Adipose tissue (tissue), 3 donors: Measurements from ENCODE around the gene STPG1. TPM values are rescaled to one million over a fixed set of nuclear protein-coding genes. Genes with fewer than 3 reads are reported as not detected.

Experiments
- H3K27ac ChIP-seq: one replicate; pipeline ENCODE4 v1.5.1; 2013; ENCODE audit warnings: low read depth, low read length
- WGBS, 3 donors: extraction: QIAGEN DNeasy Blood & Tissue Kit; methylation state at CpG; one replicate each; pipeline ENCODE4 v1.1.7; 2013; 5-methylcytosine and 5-hydroxymethylcytosine counted together
- polyA plus RNA-seq, 3 donors: library from polyadenylated mRNA; stranded (reverse); fragments of 200-250 nt; gene quantifications; one replicate each; pipeline ENCODE4 v1.2.3, GENCODE V29; 2013
- donor health status: healthy with polysubstance abuse.
- donor health status: Bipolar disorder and iron deficiency.
- donor health status: healthy.

The STPG1 gene
- polyA plus RNA-seq, 3 donors: 3.0 to 6.9 (median 3.3) TPM

DNA sequence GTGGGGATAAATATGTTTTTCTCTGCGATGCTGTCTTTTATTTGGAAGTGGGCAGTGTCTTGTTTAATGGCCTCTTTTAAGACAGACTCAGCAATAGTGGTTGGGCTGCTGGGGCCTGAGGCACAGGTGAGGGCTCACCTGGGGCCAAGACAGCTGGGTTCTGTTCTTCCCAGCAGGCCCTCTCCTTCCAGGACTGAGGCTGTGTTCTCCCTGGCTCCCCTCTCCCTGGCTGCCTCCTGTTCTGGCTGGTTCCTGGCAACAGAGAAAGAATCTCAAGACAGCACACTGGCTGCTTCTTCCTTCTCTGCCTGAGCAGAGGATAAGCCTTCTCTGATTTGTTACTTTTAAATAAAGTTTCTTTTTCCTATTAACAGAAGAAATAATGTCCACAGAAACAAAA, 101.8 kb downstream of the STPG1 start:
- no peak overlapping the region for H3K27ac ChIP-seq
- 74 to 81% (median 79%) methylated on average over 1 of the region's 1 CpG for WGBS, 3 donors

DNA sequence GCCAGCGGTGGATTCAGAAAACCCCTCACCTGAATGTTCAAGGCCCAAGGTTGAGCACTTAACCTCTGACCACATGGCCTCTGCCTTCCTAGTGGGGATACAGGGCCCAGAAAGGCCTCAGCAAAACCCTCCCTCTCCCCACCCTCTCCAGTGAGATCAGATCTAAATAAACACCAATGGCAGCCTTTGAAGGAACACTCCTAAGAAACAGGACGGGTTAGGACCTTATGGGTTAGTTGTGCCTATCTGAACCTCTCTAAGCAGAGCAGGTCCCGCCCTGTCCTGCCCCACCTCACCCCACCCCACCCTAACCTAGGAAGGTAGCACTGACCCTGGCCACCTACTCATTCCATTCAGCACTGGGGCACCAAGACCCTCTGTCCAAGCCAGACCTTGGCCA, 102.3 kb downstream of the STPG1 start:
- no peak overlapping the region for H3K27ac ChIP-seq
- WGBS, 3 donors: 81 to 95% (median 95%) methylated on average over 3 of the region's 3 CpGs

DNA sequence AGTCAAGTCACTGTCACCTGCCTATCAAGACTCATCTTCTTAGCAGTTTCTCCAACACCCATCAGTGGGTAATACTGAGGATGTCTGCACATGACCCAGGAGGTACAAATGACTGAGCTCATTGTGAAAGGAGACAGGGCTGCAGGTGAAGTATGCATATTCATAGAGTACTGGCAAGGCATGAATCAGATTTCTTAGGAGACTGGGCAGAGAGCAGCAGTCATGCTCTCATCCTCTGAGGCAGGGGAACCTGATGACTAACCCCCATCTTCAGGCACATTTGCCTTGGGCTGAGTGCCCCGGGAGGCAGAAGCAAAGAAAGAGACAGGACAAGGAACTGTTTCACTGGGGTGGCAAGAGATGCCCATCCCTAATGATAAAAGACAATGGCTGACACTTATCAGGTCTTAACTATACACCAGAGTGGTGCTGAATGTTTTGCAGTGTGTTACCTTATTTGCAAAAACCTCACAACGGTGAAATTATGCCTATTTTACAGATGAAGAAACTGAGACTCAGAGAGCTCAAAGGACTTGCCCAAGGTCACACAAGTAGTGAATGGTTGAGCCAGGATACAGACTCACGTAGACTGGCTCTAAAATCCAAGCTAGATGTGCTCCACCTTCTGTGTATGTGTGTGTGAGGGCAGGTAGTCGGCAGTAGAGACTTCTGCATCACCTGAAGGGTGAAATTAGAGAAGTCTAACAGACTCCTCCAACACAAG, 103.7 kb downstream of the STPG1 start:
- H3K27ac ChIP-seq: no peak overlapping the region
- WGBS, 3 donors: 88 to 98% (median 89%) methylated on average over 4 of the region's 4 CpGs

DNA sequence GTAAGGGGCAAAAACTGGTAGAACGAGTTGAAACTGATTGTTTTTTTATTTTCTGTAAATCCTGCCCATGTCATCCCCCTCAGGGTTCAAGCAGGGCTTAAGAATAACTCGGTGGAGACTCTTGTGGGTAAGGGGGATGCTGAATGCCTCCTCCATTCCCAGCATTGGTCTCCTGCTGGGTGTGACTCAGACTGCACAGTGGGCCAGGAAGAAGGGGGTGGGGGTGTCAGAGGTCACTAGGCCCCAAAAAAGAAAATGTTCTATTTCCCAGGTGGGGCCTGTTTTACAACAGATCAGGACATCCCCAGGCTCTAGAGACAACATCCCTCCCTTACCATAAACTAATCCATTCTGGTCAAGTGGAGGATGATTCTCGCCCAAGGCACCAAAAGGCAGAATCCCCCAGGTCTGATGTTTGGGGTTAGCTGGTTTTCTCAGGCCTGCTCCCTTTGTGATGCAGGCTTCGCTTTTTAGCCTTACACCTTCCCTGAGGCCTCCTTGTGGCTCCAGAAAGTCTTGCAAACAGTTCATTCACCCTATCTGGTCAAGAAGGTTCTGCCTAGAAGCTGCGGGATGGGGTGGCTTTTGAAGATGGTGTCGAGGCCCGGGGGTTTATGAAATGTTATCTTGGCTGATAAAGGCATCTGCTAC, 105.1 kb downstream of the STPG1 start:
- WGBS, 3 donors: 74 to 90% (median 89%) methylated on average over 7 of the region's 7 CpGs
- no peak overlapping the region for H3K27ac ChIP-seq

Other genes starting within 250 kb of the STPG1 start
- 1 to 10 TPM in 1 of 3 donors, under 1 TPM in 1, not detected in 1; 0.10 to 2.3 TPM for gene IFNLR1, start 226.5 kb downstream of the STPG1 start, polyA plus RNA-seq
- gene GRHL3, start 94.4 kb downstream of the STPG1 start, polyA plus RNA-seq: 1 to 10 TPM in 1 of 3 donors, under 1 TPM in 2; 0.08 to 2.1 (median 0.18) TPM
- 10 to 100 TPM in 1 of 3 donors, 1 to 10 TPM in 2; 5.4 to 10.4 (median 7.6) TPM for gene NIPAL3, start 2.0 kb upstream of the STPG1 start, polyA plus RNA-seq
- 1 to 10 TPM; 1.2 to 4.0 (median 1.6) TPM for gene RCAN3, start 89.1 kb upstream of the STPG1 start, polyA plus RNA-seq
- 1 to 10 TPM in 1 of 3 donors, under 1 TPM in 2; 0.11 to 3.2 (median 0.30) TPM for gene NCMAP, start 142.3 kb upstream of the STPG1 start, polyA plus RNA-seq
- 10 to 100 TPM; 25.3 to 35.1 (median 28.6) TPM for gene SRRM1, start 229.5 kb upstream of the STPG1 start, polyA plus RNA-seq